Retinal pigment epithelial cell (primary cell): ENCODE results near the gene ITGA1.

ENCODE experiments used
- DNase-seq: peaks from one replicate; pipeline ENCODE4 v3.0.0-alpha.2; 2010; ENCODE audit warnings: low read depth
- H3K4me3 ChIP-seq: 2 replicates; pipeline ENCODE4 v1.5.1; 2011; ENCODE audit warnings: mild to moderate bottlenecking, low read length, control low read depth, moderate library complexity
- CTCF ChIP-seq: conservative IDR thresholded peaks from 2 replicates; pipeline ENCODE4 v1.5.1; 2011; ENCODE audit warnings: low read depth, low read length, control low read depth, inconsistent platforms

Gene ITGA1

GRCh38 chr5:52759331-52759730 is 28.4 kb upstream of the ITGA1 start:
- no peak overlapping the region for H3K4me3 ChIP-seq
- no peak for TF ChIP-seq CTCF
- no peak for DNase-seq

- TF ChIP-seq CTCF = no peak
- DNase-seq = no peak
These were observed 26.9 kb upstream of the ITGA1 start for GRCh38 chr5:52760695-52761366.

GRCh38 chr5:52767217-52767743 is 20.4 kb upstream of the ITGA1 start:
- TF ChIP-seq CTCF = no peak
- H3K4me3 ChIP-seq = no peak overlapping the region
- DNase-seq = no peak

More at GRCh38 chr5:52760695-52761366, 26.9 kb upstream of the ITGA1 start:
- H3K4me3 ChIP-seq = no peak overlapping the region

- TF ChIP-seq CTCF = no peak
- no peak overlapping the region for H3K4me3 ChIP-seq
- DNase-seq = no peak
These were observed 19.8 kb upstream of the ITGA1 start for GRCh38 chr5:52767766-52768480.

GRCh38 chr5:52769061-52769460 is 18.7 kb upstream of the ITGA1 start:
- DNase-seq = no peak
- no peak for TF ChIP-seq CTCF
- no peak overlapping the region for H3K4me3 ChIP-seq

- H3K4me3 ChIP-seq = no peak overlapping the region
- TF ChIP-seq CTCF = no peak
- no peak for DNase-seq
These were observed 17.3 kb upstream of the ITGA1 start for GRCh38 chr5:52770287-52770939.
